NK-92 treated with Interleukin-12 subunit alpha and Interleukin-12 subunit beta, amount 100 ng/mL, for 24 hours (cell line): ENCODE results near the gene FBXW8.

Experiments
- DNase-seq: peaks from one replicate; lab custom pipeline; 2025; lab: John Stamatoyannopoulos, UW

Gene FBXW8

GRCh38 chr12:116990971-116991966 is 80.5 kb downstream of the FBXW8 start:
- DNase-seq = no peak

DNA sequence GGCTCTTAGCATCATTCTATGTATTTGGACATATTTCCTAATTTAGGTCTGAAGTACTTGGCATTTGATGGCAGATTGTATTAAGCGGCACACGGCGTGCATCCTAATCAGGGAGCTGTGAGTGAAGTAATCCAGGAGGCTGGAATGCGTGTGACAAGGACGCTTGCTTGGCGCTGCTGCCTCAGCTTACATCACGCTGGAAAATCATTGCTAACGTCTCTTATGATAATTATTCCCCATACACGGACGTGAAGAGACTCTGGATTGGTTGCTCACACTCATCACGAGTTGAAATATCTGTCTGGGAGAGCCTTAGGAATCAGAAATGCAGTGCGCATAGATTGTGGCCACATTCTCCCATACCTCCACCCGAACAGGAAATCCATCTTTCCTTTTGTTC is 85.3 kb downstream of the FBXW8 start:
- no peak for DNase-seq

DNA sequence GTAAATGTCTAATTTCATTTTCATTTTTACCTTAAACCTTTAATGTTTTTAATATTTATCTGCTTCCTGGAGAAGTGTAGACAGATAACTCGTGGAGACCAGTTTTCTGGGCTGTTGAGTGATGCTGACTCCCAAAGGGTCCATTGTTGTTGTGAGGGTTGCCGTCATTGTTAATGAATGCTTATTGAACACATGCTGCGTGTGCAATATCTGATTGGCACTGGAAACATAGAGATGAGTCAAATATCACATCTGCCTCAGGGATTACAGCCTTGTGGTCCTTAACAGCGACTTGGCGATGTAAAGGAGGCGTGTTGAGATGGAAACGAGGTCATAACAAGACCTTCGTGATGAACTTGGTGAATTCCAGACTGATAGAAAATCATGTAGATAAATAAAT is 85.9 kb downstream of the FBXW8 start:
- no peak for DNase-seq

GRCh38 chr12:116999066-116999465 is 88.3 kb downstream of the FBXW8 start:
- DNase-seq = no peak

- DNase-seq = no peak
Observed at GRCh38 chr12:117000316-117000715, 89.6 kb downstream of the FBXW8 start.

DNA sequence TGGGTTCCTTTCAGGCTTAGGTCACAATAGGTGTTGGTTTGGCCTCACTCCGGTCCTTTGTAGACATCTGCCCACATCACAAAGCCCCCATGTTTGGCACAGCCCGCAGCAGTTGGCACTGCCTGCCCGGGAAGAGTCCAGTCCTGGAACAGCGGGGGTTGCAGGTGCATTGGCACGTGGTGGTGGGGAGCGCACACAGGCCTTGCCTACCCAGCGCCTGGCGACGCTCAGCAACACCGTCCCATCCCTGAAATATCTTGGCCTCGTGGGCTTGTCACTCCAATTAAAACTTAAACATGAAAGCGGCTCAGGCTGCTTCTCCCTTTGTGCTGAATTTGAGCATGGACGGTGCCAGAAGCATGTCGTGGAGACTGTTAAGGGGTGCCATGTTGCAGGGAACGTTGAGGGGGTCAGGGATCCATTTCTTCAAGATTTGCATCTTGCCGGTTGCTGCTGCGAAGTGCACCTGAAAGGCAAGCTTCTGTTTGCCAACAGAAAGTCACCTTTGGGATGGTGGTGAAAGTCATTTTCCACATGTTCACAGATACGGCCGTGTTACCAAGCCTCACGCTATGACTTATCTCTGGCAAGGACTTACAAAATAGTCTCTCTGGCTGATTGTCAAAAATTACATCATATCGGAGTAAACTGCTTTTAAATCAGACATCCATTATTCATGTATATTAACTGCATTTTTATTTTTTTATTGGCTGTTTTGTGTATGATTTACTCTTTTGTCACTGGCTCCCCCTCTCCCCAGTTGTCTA is 91.5 kb downstream of the FBXW8 start:
- no peak for DNase-seq

DNA sequence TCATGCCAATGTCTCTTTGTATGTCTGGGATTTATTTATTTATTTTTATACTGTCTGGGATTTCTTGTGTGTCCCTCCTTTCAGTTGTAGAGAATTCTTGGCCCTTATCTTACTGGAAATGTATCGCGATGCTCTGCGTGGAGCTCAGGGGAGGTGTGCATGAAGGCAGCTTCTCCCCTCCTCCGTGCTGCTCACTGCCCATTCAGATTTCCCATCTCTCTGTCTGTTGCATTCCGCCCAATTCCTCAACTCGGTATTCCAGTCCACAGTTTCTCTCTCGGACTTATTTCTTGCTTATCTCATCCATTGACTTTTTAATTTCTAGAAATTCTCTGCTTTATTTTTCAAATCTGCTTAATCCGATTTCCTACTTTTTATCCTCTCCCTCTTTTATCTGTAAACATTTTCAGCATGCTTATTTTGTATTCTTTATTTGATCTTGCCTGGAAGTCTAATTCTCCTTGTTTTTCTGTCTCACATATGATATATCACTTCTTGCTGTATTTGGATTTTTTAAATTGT is 93.2 kb downstream of the FBXW8 start:
- DNase-seq = no peak

DNA sequence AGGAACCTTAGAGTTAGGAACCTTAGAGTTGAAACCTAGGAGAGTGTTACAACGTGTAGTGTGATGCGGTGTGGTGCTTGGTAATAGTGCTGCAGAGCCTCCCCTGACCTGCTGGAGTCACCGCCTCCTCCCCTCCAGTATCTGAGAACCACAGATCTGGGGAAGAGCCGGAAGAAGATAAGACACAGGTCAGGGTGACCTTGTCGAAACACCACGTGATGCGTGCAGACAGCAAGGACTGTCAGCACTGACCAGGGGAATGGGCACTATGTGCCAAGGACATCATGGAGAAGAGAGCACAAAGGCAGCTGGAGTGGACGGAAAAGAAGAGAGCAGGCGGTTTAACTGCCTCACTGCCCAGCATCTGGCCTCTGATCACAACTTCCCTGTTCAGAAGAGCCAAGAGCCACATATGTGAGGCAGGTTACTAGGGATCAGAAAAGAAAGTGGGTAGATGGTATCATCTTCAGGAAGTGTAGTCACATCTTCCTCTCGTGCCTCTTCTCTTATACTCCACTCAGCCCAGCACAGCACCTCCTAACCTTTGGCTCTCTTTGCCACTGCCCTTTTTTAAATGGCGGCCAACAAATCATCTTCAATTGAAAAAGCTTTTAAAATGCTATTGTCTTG is 94.8 kb downstream of the FBXW8 start:
- no peak for DNase-seq

GRCh38 chr12:117006333-117006732 is 95.6 kb downstream of the FBXW8 start:
- no peak for DNase-seq

GRCh38 chr12:117007577-117007976 is 96.8 kb downstream of the FBXW8 start:
- DNase-seq = no peak

GRCh38 chr12:117009759-117010158 is 99.0 kb downstream of the FBXW8 start:
- DNase-seq = no peak

DNA sequence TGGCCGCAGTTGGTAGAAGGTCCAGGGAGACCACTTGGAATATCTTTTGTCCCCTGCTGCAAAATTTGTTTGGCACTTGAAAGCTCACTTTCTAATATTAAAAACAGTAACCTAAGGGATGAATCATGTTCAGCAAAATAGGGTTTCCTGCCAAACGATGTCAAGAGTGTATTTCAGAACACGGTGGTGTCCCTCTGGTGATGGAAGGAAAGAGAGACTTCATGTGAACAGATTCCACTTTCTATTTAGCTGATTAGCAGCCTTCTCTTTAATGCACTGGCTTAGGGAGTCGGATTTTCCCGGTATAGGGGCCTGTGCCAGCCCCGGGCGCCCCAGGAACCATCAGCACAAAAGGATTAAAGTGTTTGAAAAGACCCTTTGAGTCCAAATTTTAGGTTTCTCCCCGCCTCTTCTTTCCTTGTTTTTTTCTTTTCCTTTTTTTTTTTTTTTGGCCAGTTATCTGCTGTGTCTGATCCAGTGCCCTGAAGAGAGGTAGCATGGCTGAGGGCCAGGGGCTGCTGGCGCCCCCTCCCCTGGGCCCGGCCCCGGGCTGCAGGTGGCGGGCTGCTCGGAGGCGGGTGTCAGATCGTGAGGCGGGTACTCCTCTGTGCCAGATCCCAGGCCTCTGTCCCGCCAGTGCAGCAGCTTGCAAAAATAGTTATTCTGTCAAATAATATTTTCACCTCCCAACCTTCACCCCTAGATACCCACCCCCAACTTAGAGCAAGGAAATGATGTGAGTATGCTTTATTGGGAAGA is 100.1 kb downstream of the FBXW8 start:
- no peak for DNase-seq

GRCh38 chr12:117011988-117012805 is 101.4 kb downstream of the FBXW8 start:
- DNase-seq = no peak

DNA sequence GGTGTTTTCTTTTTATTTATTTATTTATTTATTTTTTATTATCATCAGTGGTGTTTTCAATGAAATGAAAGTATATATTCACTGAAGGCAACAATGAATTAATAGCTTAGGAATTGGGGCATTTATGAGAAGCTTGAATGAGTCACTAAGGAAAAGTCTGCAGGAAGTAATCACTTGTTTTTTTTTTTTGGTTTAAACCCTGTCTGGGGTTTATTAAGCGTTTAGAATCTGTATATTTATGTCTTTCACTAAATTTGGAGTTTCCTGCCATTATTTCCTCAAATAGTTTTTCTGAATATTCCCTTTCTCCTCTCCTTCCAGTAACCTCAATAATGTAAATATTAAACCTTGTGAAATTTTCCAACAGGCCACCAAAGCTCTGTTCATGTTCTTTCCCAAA is 103.0 kb downstream of the FBXW8 start:
- DNase-seq = no peak

DNA sequence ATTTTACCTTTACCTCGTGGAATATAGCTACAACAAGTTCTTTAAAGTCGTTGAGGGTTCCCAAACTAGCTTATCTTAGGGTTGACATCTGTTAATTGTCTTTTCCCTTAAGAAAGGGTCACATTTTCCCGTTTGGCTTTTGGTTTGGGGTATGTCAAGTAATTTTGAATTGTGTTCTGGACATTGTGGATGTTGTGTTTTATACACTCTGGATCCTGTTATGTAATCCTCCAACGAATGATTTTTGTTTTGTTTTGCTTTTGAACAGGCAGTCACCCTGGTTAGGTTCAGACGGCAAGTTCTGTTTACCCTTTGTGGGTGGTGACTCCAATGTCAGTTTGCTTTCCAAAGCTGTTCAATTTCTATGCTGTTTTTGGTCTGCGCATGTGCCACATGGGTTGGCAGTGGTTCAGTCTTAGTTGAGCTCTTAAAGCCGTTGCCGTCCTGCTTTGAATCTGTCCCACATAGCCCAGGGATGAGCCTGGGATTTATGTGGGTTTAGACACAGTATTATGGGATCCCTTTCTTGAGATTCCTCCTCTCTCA is 103.7 kb downstream of the FBXW8 start:
- no peak for DNase-seq

DNA sequence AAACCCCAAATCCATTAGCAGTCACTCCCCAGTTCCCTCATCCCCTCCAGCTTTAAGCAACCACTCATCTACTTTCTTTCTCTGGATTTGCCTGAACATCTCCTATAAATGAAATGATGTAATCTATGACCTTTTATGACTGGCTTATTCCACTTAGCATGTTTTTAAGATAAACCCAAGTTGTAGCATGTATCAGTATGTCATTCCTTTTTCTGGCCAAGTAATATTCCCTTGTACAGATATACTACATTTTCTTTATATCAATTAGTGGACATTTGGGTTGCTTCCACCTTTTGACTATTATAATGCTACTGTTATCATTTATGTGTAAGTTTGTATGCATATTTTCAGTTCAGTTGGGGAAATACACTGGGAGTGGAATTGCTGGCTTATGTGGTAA is 105.1 kb downstream of the FBXW8 start:
- DNase-seq = no peak

DNA sequence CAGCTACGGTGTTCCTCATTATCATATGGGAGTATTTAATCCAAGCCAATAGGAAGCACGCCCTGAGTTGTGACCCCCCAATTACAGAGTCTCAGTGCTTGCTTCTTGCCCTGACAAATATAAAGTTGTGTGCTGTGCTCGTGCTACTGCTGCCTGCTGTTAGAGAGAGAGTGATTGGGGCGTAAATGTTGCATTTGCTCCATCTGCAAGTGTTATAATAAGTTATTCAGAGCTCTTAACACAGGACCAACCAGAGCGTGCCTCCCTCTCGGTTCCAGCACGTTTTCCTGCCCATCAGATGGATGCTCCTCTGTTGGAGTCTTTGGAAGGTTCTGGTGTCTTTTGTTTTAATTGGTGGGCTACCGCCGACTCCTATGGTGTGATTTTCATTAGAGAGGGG is 107.1 kb downstream of the FBXW8 start:
- no peak for DNase-seq

- DNase-seq = no peak
Observed at GRCh38 chr12:117018276-117018675, 107.5 kb downstream of the FBXW8 start.

DNA sequence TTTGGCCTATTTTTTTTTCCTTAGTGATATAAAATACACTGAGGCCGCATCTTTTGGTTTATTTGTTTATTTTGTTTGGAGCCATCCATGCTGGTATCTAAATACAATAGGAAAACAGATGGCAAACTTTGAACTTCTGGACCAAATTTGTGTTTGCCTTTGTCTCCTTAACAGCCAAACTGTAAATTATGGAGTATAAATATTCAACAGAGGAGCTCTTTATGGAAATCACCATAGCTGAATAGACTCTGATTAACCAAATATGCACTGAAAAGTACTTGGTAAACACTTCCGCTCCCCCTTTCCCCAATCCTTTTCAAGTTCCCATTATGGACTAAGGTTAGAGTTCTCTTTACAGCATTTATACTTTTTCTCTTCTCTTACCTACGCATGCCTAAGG is 107.9 kb downstream of the FBXW8 start:
- DNase-seq = no peak

- DNase-seq = no peak
Observed at GRCh38 chr12:117019866-117020265, 109.1 kb downstream of the FBXW8 start.
